H1 (cell line): ENCODE results near the gene MGAT5B. TPM values are rescaled to one million over a fixed set of nuclear protein-coding genes. Genes with fewer than 3 reads are reported as not detected.

ENCODE experiments used
- CTCF ChIA-PET: fragments of 300-600 bp; sonication (Branson Sonifier 250); formaldehyde crosslinking; loops from one replicate; lab custom pipeline; 2021; ENCODE audit not compliant: partially characterized antibody; lab: Charles Lee
- POLR2A ChIA-PET: fragments of 300-600 bp; sonication (Branson Sonifier 250); formaldehyde crosslinking; loops from one replicate; lab custom pipeline; 2021; ENCODE audit warnings: inconsistent platforms; ENCODE audit not compliant: partially characterized antibody; lab: Charles Lee
- DNase-seq, 2 experiments: peaks; one replicate each; pipeline versions ENCODE4 v3.0.0 to v3.0.0-alpha.2; 2010 to 2022; ENCODE audit warnings: low spot score in 2 of 2, low read depth in 1 of 2, mixed read lengths in 1 of 2
- FAIRE-seq: peaks from 2 replicates; lab custom pipeline; 2011; peaks lifted over from hg19 to GRCh38; lab: Jason Lieb, UNC
- H2AFZ ChIP-seq: 2 replicates; pipeline ENCODE4 v1.8.1; 2012; ENCODE audit warnings: low read length, inconsistent platforms
- H2AK5ac ChIP-seq: 2 replicates; pipeline ENCODE4 v1.6.1; 2013; ENCODE audit warnings: low read depth, low read length
- H2BK120ac ChIP-seq: replicated peaks from 2 replicates; pipeline ENCODE3; 2013; ENCODE audit warnings: low read depth, low read length, inconsistent platforms
- H2BK12ac ChIP-seq: 2 replicates; pipeline ENCODE4 v1.6.1; 2013; ENCODE audit warnings: low read depth, low read length
- H2BK15ac ChIP-seq: 2 replicates; pipeline ENCODE4 v1.6.1; 2013; ENCODE audit warnings: low read length
- H2BK20ac ChIP-seq: 2 replicates; pipeline ENCODE4 v1.6.1; 2013; ENCODE audit warnings: low read length
- H2BK5ac ChIP-seq: 2 replicates; pipeline ENCODE4 v1.6.1; 2013; ENCODE audit warnings: low read depth, low read length
- H3K14ac ChIP-seq: 2 replicates; pipeline ENCODE4 v1.6.1; 2013; ENCODE audit warnings: inconsistent platforms; ENCODE audit not compliant: insufficient read length
- H3K18ac ChIP-seq: 2 replicates; pipeline ENCODE4 v1.6.1; 2013; ENCODE audit warnings: low read length; ENCODE audit errors: extremely low read depth
- H3K23ac ChIP-seq: 2 replicates; pipeline ENCODE4 v1.6.1; 2013; ENCODE audit warnings: inconsistent platforms; ENCODE audit not compliant: insufficient read length
- H3K23me2 ChIP-seq: 2 replicates; pipeline ENCODE4 v1.6.1; 2013; ENCODE audit warnings: low read depth, low read length
- H3K27ac ChIP-seq: 2 replicates; pipeline ENCODE4 v1.6.1; 2011; ENCODE audit warnings: low read depth, low read length, inconsistent platforms
- H3K27me3 ChIP-seq, 4 experiments: replicated peaks in 1 of 4; 1 replicate in 1 of 4; 2 replicates in 3 of 4; pipeline versions ENCODE4 v1.6.1 to v1.8.1; 2011 to 2013; ENCODE audit warnings: low read length in 3 of 4, mild to moderate bottlenecking in 3 of 4, inconsistent platforms in 2 of 4, mixed read lengths in 2 of 4, moderate library complexity in 1 of 4; ENCODE audit not compliant: control insufficient read depth in 3 of 4, insufficient read depth in 3 of 4; ENCODE audit errors: extremely low read depth in 1 of 4
- H3K36me3 ChIP-seq, 4 experiments: 2 replicates each; pipeline versions ENCODE4 v1.6.1 to v1.8.1; 2011 to 2013; ENCODE audit warnings: mild to moderate bottlenecking in 4 of 4, low read length in 3 of 4, moderate library complexity in 2 of 4, control low read depth in 1 of 4, inconsistent platforms in 1 of 4; ENCODE audit not compliant: insufficient read depth in 4 of 4, control insufficient read depth in 2 of 4
- H3K4ac ChIP-seq: replicated peaks from 2 replicates; pipeline ENCODE3; 2013; ENCODE audit warnings: low read length, low read depth, mixed read lengths, inconsistent platforms; ENCODE audit not compliant: insufficient read length
- H3K4me1 ChIP-seq, 4 experiments: replicated peaks in 1 of 4; 1 replicate in 1 of 4; 2 replicates in 3 of 4; pipeline versions ENCODE4 v1.6.1 to v1.8.1; 2011 to 2013; ENCODE audit warnings: low read length in 3 of 4, inconsistent platforms in 2 of 4, mixed read lengths in 1 of 4; ENCODE audit not compliant: insufficient read depth in 4 of 4, control insufficient read depth in 3 of 4
- H3K4me2 ChIP-seq, 2 experiments: 2 replicates each; pipeline versions ENCODE4 v1.6.1 to v1.8.1; 2011 to 2013; ENCODE audit warnings: low read depth in 2 of 2, low read length in 2 of 2, control low read depth in 1 of 2, inconsistent platforms in 1 of 2, mild to moderate bottlenecking in 1 of 2; ENCODE audit not compliant: insufficient read depth in 1 of 2
- H3K4me3 ChIP-seq, 4 experiments: fragments of 200-600, 300-600 bp in 1 of 4; sonication (generic), shearing (Covaris generic), sonication (Bioruptor Twin) in 1 of 4; 2 replicates each; pipeline versions ENCODE4 v1.5.1 to v1.8.1; 2011 to 2016; ENCODE audit warnings: low read length in 4 of 4, low read depth in 3 of 4, control low read depth in 2 of 4, inconsistent platforms in 2 of 4, mild to moderate bottlenecking in 2 of 4, mixed read lengths in 1 of 4, moderate library complexity in 1 of 4; ENCODE audit not compliant: insufficient read depth in 2 of 4; ENCODE audit errors: extremely low read depth in 1 of 4
- H3K56ac ChIP-seq: replicated peaks from 2 replicates; pipeline ENCODE3; 2013; ENCODE audit warnings: low read depth, mild to moderate bottlenecking, mixed read lengths, low read length, inconsistent platforms; ENCODE audit not compliant: insufficient read length
- H3K79me1 ChIP-seq: 2 replicates; pipeline ENCODE4 v1.6.1; 2013; ENCODE audit warnings: low read depth, low read length, control low read depth
- H3K79me2 ChIP-seq, 2 experiments: 2 replicates each; pipeline versions ENCODE4 v1.6.1 to v1.8.1; 2012 to 2013; ENCODE audit warnings: low read length in 2 of 2, mild to moderate bottlenecking in 2 of 2, inconsistent platforms in 1 of 2; ENCODE audit not compliant: insufficient read depth in 2 of 2, control insufficient read depth in 1 of 2
- H3K9ac ChIP-seq, 4 experiments: replicated peaks in 1 of 4; 1 replicate in 1 of 4; 2 replicates in 3 of 4; pipeline versions ENCODE4 v1.6.1 to v1.8.1; 2011 to 2013; ENCODE audit warnings: low read depth in 3 of 4, low read length in 3 of 4, control low read depth in 2 of 4, mild to moderate bottlenecking in 2 of 4, moderate library complexity in 2 of 4, inconsistent platforms in 1 of 4; ENCODE audit errors: extremely low read depth in 1 of 4
- H3K9me3 ChIP-seq, 2 experiments: 2 replicates each; pipeline versions ENCODE4 v1.6.1 to v1.8.1; 2012 to 2013; ENCODE audit warnings: mild to moderate bottlenecking in 2 of 2, moderate library complexity in 2 of 2, control low read depth in 1 of 2, inconsistent platforms in 1 of 2, low read depth in 1 of 2, low read length in 1 of 2, mixed read lengths in 1 of 2; ENCODE audit not compliant: insufficient read depth in 2 of 2
- H4K20me1 ChIP-seq, 2 experiments: replicated peaks in 1 of 2; 2 replicates each; pipeline versions ENCODE3 to v1.8.1; 2011 to 2013; ENCODE audit warnings: inconsistent platforms in 2 of 2, low read length in 2 of 2, mild to moderate bottlenecking in 1 of 2; ENCODE audit not compliant: insufficient read depth in 2 of 2, control insufficient read depth in 1 of 2
- H4K5ac ChIP-seq: 2 replicates; pipeline ENCODE4 v1.6.1; 2013; ENCODE audit warnings: low read length, low read depth, mixed read lengths, inconsistent platforms; ENCODE audit not compliant: insufficient read length
- H4K8ac ChIP-seq: 2 replicates; pipeline ENCODE4 v1.8.0; 2013; ENCODE audit warnings: mild to moderate bottlenecking, moderate library complexity, low read length, inconsistent platforms; ENCODE audit not compliant: insufficient read depth; ENCODE audit errors: extremely low read depth
- H4K91ac ChIP-seq: replicated peaks from 2 replicates; pipeline ENCODE3; 2013; ENCODE audit warnings: low read length, mixed read lengths, inconsistent platforms; ENCODE audit not compliant: insufficient read length
- CEBPB ChIP-seq: IDR thresholded peaks from 2 replicates; pipeline ENCODE4 v1.6.1; 2012; ENCODE audit warnings: low read depth, low read length
- CREB1 ChIP-seq: IDR thresholded peaks from 2 replicates; pipeline ENCODE4 v1.6.1; 2012; ENCODE audit warnings: inconsistent platforms
- GTF2F1 ChIP-seq: IDR thresholded peaks from 2 replicates; pipeline ENCODE4 v1.6.1; 2012; ENCODE audit warnings: low read depth, low read length, improper control_type of control experiment, borderline replicate concordance
- JUND ChIP-seq: IDR thresholded peaks from 2 replicates; pipeline ENCODE4 v1.6.1; 2011; ENCODE audit warnings: mild to moderate bottlenecking, improper control_type of control experiment, low read length
- KDM1A ChIP-seq: fragments of 200-600, 300-600 bp; sonication (generic); IDR thresholded peaks from 2 replicates; pipeline ENCODE4 v1.7.1; 2016; ENCODE audit warnings: mild to moderate bottlenecking, low read length, borderline replicate concordance
- SP1 ChIP-seq: IDR thresholded peaks from 2 replicates; pipeline ENCODE4 v1.6.1; 2011; ENCODE audit warnings: low read depth, low read length
- SRF ChIP-seq: IDR thresholded peaks from 2 replicates; pipeline ENCODE4 v1.6.1; 2011; ENCODE audit warnings: mild to moderate bottlenecking, low read depth, low read length, moderate library complexity
- TCF12 ChIP-seq: IDR thresholded peaks from 2 replicates; pipeline ENCODE4 v1.6.1; 2011; ENCODE audit warnings: low read depth, mild to moderate bottlenecking, low read length
- WGBS, 2 experiments: shearing (Covaris generic) in 1 of 2; methylation state at CpG; one replicate each; pipeline versions ENCODE4 v1.1.6 to v1.1.7; 2013 to 2015; ENCODE audit warnings: low lambda C conversion rate in 2 of 2, mixed read lengths in 2 of 2, inconsistent platforms in 1 of 2, low coverage in 1 of 2, missing lambda C conversion rate in 1 of 2; ENCODE audit not compliant: insufficient replicate concordance in 2 of 2, insufficient coverage in 1 of 2, insufficient read length in 1 of 2; ENCODE audit errors: extremely low coverage in 1 of 2, missing lambda C conversion rate in 1 of 2; 5-methylcytosine and 5-hydroxymethylcytosine counted together
- polyA plus RNA-seq, 7 experiments: library from polyadenylated mRNA; depleted of rRNA in 3 of 7; stranded (reverse) in 5 of 7; unstranded in 2 of 7; fragments of >200 nt in 5 of 7; fragments of 200-250 nt in 2 of 7; gene quantifications; 1 replicate in 5 of 7; 2 replicates in 1 of 7; 4 replicates in 1 of 7; pipeline versions ENCODE4 v1.2.1 to v1.2.3, GENCODE V29; 2011 to 2013; ENCODE audit warnings: missing spikeins in 2 of 7, mixed read lengths in 2 of 7
- total RNA-seq: library from RNA; stranded (reverse); fragmentation: NEBNext Ultra II Directional; extraction: Animal tissue kit (Norgen Biotek cat#: 25700); gene quantifications from 2 replicates; pipeline ENCODE4 v1.2.1, GENCODE V29; 2021
- TF ChIP-seq, protein P1 (sequence below): IDR thresholded peaks from 2 replicates; pipeline ENCODE4 v1.6.1; 2012; ENCODE audit warnings: low read length, inconsistent platforms

MGAT5B gene
- total and polyA plus RNA-seq, 2 of the 8 experiments (the other 6 are each of a cell fraction or from before 2014, with no cell fraction given) = 7.9 to 8.2 TPM

DNA sequence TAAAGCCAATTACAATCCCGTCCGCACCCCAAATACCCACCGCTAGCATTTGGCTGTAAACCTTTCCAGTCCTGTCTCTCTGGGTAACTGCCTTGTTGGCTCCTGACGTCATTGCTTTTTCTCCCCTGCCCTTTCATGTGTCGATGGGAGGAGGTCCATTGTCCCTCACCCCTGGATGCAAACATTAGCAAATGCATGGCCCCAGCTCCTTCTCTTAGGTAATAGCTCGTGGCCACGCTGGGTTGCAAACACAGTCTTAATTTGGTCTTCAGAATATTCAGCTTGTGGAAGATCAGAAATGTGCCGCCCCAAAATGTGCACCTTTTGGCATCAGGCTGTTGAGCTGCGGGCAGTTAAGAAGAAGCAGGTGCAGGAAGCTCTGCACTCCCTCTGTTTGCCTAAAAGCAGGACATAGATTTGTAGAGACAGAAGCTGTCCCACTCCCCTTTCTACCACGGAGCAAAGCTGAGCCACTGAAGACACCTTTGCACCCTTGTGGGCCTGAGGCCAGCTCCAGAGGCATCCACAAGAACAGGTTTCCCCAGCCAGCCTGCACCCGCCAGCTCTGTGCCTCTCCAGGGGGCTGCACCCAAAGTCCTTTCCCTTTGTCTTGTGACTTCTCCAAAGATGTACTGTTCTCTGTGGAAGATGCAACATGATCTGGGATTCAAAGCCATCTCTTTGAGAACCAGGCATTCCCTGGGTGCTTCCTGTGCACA, 127.3 kb downstream of the MGAT5B start:
- H3K4me1 ChIP-seq = peaks cover 6 to 22% (median 15%) of the 10 kb centered on the region in 4 experiments
- ChIA-PET CTCF (interaction anchor here (0.9 to 1.7 kb wide), 8 partner anchors 22 to 259 kb away, joined by 3 to 8 read pairs (median 3); no protein-coding TSS in a partner anchor), POLR2A (interaction anchor here (1.7 to 2.1 kb wide), 2 partner anchors 13 to 26 kb away, joined by 5 to 8 read pairs; no protein-coding TSS in a partner anchor)
- H2BK15ac ChIP-seq = no peak overlapping the region
- H3K4ac ChIP-seq = no peak overlapping the region
- H2BK12ac ChIP-seq = peak overlapping the region; percentile 45
- peak overlapping the region; percentile 90 for H3K18ac ChIP-seq
- H3K27ac ChIP-seq = peak overlapping the region; percentile 75
- 0 out of 2 replicates have a peak overlapping the region, but pooled peaks have one; percentile 4 for H2AFZ ChIP-seq
- no peak overlapping the region; the same call in 1 of the 2 replicates for H4K8ac ChIP-seq
- TF ChIP-seq GTF2F1 = no peak
- no peak for TF ChIP-seq SRF
- TF ChIP-seq JUND = 0 out of 2 replicates have a peak, but pooled peaks have one; percentile 67
- peak; percentile 83 for TF ChIP-seq CREB1
- no peak for TF ChIP-seq KDM1A
- 0 out of 2 replicates have a peak, but pooled peaks have one; percentile 44 for TF ChIP-seq SP1
- no peak for TF ChIP-seq TCF12
- TF ChIP-seq, protein P1, sequence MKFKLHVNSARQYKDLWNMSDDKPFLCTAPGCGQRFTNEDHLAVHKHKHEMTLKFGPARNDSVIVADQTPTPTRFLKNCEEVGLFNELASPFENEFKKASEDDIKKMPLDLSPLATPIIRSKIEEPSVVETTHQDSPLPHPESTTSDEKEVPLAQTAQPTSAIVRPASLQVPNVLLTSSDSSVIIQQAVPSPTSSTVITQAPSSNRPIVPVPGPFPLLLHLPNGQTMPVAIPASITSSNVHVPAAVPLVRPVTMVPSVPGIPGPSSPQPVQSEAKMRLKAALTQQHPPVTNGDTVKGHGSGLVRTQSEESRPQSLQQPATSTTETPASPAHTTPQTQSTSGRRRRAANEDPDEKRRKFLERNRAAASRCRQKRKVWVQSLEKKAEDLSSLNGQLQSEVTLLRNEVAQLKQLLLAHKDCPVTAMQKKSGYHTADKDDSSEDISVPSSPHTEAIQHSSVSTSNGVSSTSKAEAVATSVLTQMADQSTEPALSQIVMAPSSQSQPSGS = peak; percentile 93
- TF ChIP-seq CEBPB = peak; percentile 35; the same call in 1 of the 2 replicates
- H3K14ac ChIP-seq = no peak overlapping the region
- peak in 1 of 2 experiments; percentile 33 for DNase-seq
- no peak overlapping the region; a peak in 1 of 7 replicates for H3K9ac ChIP-seq
- H2BK20ac ChIP-seq = peak overlapping the region; percentile 24
- H4K91ac ChIP-seq = peak overlapping the region; percentile 5
- peak overlapping the region; percentile 36 to 63 for H3K4me2 ChIP-seq
- no peak overlapping the region for H2BK120ac ChIP-seq
- WGBS, 2 experiments = 22% methylated on average over 11 of the region's 11 CpGs; no CpG with 5 or more reads in 1 of the 2 experiments
- H3K23me2 ChIP-seq = no peaks in the 10 kb centered on the region
- H2BK5ac ChIP-seq = peak overlapping the region; percentile 81; the same call in 1 of the 2 replicates
- peak overlapping the region in 3 of 4 experiments; percentile 15 to 29 (median 26); a peak in 3 of 8 replicates for H3K4me3 ChIP-seq
- no peak overlapping the region for H3K56ac ChIP-seq
- 0 out of 7 replicates have a peak, but pooled peaks cover 0 to 2% (median 0%) of the 10 kb centered on the region in 4 experiments for H3K27me3 ChIP-seq
- peak; percentile 78 for FAIRE-seq
- H3K79me2 ChIP-seq = no peaks in the 10 kb centered on the region
- H3K36me3 ChIP-seq = no peaks in the 10 kb centered on the region
- no peak overlapping the region for H3K23ac ChIP-seq
- no peaks in the 10 kb centered on the region for H3K9me3 ChIP-seq
- no peaks in the 10 kb centered on the region for H3K79me1 ChIP-seq
- peak overlapping the region; percentile 26; the same call in 1 of the 2 replicates for H2AK5ac ChIP-seq
- H4K20me1 ChIP-seq = no peaks in the 10 kb centered on the region
- no peak overlapping the region for H4K5ac ChIP-seq
